GM21786 (cell line): Measurements from ENCODE around the gene DNAJB13.
"Not testable (repeated sequence)": the region's sequence is repeated elsewhere in the genome, so short reads cannot be mapped to it uniquely, and the experiment has no call there.

Experiments
- ATAC-seq: cut with Tn5 transposase; IDR thresholded peaks from one replicate; pipeline ENCODE4 v1.9.1; 2021; ENCODE audit not compliant: unreplicated experiment

DNAJB13 gene, protein sequence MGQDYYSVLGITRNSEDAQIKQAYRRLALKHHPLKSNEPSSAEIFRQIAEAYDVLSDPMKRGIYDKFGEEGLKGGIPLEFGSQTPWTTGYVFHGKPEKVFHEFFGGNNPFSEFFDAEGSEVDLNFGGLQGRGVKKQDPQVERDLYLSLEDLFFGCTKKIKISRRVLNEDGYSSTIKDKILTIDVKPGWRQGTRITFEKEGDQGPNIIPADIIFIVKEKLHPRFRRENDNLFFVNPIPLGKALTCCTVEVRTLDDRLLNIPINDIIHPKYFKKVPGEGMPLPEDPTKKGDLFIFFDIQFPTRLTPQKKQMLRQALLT

GRCh38 chr11:73950869-73951710 is at the start of gene DNAJB13:
Gene DNAJB13 (plus strand): TSS chr11:73951026. CDS start chr11:73951070, 44 bp downstream.
- peak; percentile 89 for ATAC-seq

DNA sequence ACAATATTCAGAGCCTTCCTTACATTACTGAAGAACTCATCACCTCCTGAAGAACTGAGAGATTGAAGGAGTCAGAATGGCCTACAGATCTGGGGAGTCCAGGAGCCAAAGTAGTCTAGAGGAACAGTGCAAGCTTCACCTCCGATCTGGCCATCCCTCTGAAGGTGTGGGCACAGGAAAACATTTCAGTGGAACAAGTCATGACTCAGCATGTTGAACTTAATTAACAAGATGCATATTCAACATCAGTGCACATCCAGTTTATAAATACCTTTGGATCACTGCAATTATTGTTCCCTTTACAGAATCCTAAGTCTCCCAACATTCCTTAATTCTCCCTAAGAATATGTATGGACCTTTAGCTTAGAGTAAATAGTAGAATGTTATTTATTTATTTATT is 48.5 kb upstream of the DNAJB13 start:
- no peak for ATAC-seq

DNA sequence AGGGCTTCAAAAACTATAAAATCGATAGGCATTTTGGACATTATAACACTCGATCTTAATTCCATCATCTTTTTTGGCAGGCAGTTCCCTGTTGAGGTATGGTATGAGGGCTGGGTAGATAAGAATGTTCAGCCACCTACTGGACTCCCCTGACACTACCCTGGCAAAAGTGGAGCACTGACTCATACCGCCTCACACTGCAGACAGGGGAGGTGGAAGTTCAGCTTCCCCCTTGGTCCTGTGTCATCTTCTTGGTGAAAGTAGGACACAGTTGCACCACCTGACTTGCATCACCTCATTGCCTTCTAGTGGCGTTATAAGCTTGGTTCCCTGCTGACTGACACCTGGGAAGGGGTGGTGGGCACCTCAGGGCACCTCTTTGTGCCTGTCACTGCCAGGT is 43.6 kb upstream of the DNAJB13 start:
- no peak for ATAC-seq

GRCh38 chr11:73912026-73912425 is 38.8 kb upstream of the DNAJB13 start:
- no peak for ATAC-seq

- ATAC-seq = no peak
Observed at GRCh38 chr11:73913472-73913871, 37.4 kb upstream of the DNAJB13 start.

GRCh38 chr11:73914284-73914683 is 36.5 kb upstream of the DNAJB13 start:
- no peak for ATAC-seq

- ATAC-seq = no peak
Observed at GRCh38 chr11:73916435-73916834, 34.4 kb upstream of the DNAJB13 start.

DNA sequence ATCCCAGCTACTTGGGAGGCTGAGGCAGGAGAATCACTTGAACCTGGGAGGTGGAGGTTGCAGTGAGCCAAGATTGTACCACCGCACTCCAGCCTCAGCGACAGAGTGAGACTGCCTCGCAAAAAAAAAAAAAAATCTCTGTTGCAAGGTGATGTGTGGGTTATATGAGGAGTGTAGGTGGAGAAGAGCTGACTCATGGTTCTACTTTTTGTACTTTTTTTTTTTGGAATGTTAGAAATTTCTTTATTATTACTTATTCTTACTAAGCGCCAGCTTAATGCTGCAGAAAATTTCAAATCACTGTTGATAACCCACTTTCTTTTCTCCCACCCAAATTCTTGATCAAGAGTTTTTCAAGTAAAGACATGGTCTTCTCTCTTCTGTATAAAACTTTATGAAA is 29.6 kb upstream of the DNAJB13 start:
- no peak for ATAC-seq

DNA sequence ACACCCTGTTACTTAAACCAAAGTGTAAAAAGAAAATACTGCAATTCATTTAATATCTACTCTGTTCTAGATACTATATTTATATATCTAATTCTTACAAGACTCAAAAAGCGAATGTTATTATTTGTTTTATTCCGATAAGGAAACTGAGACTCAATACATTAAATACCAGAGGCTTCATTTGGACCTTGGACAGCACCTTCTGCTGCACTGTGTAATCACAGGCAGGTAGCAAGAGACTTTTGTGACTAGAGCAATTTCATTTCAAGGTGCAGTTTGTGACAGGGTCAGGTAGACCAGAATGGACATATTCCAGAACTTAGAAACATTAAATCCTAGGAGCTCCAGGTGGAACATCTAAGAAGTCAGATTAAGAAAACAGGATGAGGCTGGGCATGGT is 21.4 kb upstream of the DNAJB13 start:
- no peak for ATAC-seq

DNA sequence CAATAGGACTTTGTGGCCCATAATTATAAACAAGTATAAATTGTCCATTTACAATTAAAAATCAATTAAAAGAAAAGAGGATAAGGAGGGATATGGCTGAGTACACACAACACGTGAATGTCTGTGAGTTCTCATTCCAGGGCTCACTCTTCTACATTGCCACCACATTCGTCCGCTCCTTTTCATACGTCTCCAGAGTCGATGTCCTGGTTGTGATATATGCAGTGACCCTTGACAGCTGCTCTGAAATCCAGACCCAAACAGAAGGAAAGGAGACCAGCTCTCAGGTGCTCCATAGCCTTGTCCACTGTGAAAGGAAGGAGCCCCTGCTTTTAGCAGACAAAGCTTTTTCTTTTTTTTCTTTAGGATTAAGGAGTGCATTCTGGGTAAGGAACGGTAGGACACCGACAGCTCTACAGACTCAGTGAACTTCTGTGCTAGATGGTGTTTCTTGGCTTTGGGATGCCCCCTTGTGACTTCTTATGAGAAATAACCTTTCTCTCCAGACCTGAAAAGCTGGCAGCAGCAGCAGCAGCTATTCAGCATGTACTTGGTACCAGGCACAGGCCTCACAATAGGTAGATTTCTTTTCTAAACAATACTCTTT is 19.7 kb upstream of the DNAJB13 start:
- ATAC-seq = no peak

DNA sequence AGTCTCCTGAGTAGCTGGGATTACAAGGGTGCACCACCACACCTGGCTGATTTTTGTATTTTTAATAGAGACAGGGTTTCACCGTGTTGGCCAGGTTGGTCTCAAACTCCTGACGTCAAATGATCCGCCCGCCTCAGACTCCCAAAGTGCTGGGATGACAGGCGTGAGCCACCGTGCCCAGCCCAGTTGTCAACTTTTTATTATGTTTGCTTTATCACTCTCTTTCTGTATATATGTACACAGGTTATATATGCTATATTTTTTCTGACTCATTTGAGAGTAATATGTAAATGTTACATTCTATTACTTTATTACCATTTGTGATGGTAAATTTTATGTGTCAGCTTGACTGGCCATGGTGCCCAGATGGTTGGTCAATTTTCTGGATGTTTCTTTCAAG is 18.9 kb upstream of the DNAJB13 start:
- no peak for ATAC-seq

DNA sequence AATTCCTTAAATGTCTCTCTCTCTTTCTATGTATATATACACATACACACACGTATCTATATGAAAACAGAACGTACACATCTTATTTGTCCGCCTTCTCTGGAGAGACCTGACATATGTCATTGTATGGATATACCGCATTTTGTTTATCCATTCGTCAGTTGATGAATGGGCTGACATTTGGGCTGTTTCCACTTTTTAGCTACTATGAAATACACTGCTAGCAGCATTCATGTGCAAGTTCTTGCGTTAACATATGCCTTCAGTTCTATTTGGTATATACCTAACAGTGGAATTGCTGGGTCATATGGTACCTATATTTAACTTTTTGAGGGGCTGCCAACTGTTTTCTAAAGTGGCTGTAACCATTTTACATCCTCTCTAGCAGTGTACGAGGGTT is 18.0 kb upstream of the DNAJB13 start:
- no peak for ATAC-seq

GRCh38 chr11:73936047-73936446 is 14.8 kb upstream of the DNAJB13 start:
- ATAC-seq = not testable (repeated sequence)

DNA sequence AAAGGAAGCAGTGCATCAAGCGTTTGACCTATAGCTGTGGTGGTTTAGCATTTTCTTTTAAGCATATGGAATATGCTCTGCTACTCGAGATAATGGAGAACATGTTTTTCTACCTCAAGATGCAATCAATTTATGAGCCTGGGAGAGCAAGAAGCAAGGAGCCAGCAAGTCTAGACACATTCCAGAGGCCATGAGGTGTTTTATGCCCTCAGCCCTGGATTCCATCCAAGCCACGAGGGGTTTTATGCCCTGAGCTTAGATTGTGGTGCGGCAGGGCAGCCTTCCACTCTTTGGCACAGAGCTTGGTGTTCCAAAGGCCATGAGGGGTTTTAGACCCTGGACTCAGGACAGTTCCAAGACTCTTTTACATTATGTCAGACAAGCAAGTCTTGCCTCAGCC is 11.7 kb upstream of the DNAJB13 start:
- ATAC-seq = no peak

DNA sequence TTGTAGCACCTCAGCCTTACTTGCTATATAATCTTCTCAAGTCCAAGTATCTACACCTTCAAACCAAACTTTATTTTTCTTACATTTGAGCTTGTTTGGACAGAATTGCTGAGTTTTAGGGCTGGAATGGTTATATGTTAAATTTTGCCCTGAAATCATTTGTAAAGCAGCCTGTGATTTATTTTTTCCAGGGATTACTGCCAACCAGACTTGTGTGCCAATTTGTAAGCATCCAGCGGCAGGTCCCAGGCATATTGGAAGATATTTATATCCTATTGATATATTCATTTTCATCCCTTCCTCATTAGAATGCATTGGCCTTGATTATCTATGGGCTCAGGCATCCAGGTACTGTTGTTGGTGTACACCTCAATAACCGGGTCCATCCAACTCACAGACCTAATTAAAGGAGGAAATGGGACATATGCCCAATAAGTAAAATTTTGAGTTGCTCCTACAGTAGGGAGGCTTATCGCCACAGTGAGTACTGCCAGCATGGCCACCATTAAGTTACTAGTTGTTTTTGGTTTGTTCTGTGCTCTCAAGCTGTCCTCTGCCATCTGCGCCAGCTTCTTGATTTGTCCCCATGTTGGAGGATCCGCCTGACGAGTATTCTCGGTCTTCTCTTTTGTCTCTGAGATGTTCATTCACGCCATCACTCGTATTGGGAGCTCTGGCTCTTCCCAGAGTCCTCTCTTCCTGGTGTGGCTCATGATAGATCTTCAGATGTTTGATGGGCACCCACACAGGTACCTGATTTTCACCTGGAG is 9.8 kb upstream of the DNAJB13 start:
- no peak for ATAC-seq

DNA sequence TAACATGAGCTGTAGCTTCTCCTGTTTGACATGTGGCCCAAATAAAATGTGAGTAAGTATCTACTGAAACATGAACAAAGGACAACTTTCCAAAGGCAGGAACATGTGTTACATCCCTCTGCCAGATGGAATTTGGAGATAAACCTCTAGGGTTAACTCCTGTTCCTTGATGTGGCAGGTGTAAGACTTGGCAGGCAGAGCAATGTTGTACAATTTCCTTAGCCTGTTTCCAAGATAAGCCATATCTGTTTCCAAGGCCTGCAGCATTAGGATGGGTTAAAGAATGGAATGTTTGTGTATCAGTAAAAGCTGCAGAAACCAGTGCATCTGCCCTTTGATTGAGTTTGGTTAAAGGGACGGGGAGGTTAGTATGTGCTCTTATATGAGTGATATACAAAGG is 8.8 kb upstream of the DNAJB13 start:
- no peak for ATAC-seq

- no peak for ATAC-seq
Observed at GRCh38 chr11:73944085-73944484, 6.7 kb upstream of the DNAJB13 start.

GRCh38 chr11:73944901-73945300 is 5.9 kb upstream of the DNAJB13 start:
- ATAC-seq = no peak

- no peak for ATAC-seq
Observed at GRCh38 chr11:73945396-73945795, 5.4 kb upstream of the DNAJB13 start.

DNA sequence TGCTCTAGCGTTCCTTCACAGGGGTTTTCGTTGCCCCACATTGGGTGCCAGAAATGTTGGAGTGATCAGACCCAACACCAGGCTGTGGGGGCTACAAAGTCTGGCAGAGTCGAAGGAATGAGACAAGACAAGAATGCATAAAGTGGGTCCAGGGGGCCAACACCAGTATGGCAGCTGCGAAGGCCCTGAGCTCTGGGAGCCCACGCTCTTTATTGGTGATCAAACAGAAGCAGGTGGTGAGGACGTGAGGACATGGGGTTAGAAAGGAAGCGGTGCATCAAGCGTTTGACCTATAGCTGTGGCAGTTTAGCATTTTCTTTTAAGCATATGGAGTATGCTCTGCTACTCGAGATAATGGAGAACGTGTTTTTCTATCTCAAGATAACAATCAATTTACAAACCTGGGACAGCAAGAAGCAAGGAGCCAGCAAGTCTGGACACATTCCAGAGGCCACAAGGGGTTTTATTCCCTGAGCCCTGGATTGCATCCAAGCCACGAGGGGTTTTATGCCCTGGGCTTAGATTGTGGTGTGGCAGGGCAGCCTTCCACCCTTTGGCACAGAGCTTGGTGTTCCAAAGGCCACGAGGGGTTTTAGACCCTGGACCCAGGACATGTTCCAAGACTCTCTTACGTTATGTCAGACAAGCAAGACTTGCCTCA is 3.9 kb upstream of the DNAJB13 start:
- ATAC-seq = no peak

DNA sequence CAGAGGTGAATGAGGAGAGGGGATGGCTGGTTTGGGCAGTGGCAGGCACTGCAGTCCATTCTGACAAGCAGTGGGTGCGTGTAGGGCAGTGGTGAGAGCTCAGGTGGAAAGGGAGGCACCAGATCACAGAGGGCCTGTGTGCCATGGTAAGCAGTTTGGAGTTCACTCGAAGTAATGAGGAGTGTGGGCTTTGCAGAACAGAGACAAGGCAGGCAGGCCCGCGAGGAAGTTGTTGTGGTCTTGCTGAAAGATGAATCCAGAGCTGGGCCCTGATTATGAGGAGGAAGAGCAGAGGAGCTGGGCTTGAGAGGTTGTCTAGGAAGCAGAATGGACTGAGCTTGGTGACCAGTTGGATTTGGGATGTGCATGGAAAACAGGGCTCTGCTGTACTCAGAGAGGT is 1.6 kb upstream of the DNAJB13 start:
- ATAC-seq = no peak
